ENCODE data around the gene RCSD1. TPM values are rescaled to one million over a fixed set of nuclear protein-coding genes. Genes with fewer than 3 reads are reported as not detected.

Gene RCSD1
- total RNA-seq, 3 donors from 2014 or later (not counting 1 experiment from before 2014, with no cell fraction given), result 86.3 to 130 (median 110) TPM

DNA sequence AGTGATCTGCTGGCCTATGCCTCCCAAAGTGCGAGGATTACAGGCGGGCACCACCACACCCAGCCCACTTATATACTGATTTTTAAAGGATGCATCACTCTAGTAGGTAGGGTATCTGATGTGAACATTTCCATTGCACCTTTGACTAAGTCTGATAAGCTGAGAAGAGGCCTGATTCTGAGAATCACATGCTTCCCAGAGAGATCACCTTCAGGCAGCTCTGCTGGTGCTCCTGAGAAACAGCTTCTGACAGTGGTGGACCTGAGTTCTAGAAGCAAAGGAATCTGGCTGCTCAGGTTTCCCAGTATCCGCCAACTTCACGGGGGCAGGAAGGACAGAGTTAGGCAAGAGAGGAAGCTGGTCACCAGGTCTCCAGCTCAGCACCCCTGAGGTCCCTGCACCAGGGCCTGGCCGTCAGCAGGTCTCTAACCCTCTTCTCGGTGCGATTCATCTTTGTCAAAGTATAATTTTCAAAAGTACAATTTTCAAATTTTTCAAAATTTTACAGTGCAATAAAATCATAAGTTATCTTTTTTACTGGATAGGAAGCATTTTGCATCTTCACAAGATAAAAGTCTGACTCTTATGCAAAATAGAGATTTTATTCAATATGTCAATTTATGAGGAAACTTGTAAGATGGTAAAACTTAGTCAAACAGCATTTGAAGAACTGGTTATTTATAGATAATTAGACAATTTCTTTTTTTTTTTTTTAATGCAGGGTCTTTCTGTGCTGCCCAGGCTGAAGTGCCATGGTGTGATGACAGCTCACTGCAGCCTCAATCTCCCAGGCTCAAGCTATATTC, 65.9 kb downstream of the RCSD1 start:
- TF ChIP-seq, protein P1, sequence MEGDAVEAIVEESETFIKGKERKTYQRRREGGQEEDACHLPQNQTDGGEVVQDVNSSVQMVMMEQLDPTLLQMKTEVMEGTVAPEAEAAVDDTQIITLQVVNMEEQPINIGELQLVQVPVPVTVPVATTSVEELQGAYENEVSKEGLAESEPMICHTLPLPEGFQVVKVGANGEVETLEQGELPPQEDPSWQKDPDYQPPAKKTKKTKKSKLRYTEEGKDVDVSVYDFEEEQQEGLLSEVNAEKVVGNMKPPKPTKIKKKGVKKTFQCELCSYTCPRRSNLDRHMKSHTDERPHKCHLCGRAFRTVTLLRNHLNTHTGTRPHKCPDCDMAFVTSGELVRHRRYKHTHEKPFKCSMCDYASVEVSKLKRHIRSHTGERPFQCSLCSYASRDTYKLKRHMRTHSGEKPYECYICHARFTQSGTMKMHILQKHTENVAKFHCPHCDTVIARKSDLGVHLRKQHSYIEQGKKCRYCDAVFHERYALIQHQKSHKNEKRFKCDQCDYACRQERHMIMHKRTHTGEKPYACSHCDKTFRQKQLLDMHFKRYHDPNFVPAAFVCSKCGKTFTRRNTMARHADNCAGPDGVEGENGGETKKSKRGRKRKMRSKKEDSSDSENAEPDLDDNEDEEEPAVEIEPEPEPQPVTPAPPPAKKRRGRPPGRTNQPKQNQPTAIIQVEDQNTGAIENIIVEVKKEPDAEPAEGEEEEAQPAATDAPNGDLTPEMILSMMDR (IDR thresholded peaks at IDR 0.05), result no peak
- Histone ChIP-seq H3K27ac (ENCODE audit: low read length) (no peak overlapping the region), H3K4me1 (ENCODE audit: control insufficient read depth, insufficient read depth, low read length) (no peaks in the 10 kb centered on the region), H3K27me3 (ENCODE audit: control insufficient read depth, insufficient read depth, low read length) (no peaks in the 10 kb centered on the region), H3K4me3 (ENCODE audit: low read length) (no peak overlapping the region), H3K36me3 (ENCODE audit: control insufficient read depth, insufficient read depth, low read length) (peaks cover 94% of the 10 kb centered on the region), H3K9me3 (ENCODE audit: control insufficient read depth, insufficient read depth, low read length) (no peaks in the 10 kb centered on the region)
- DNase-seq (no peak), ATAC-seq (no peak)
- intact Hi-C loops (cut with micrococcal nuclease), result no loop called here
- Mint-ChIP-seq H3K4me1 (peaks cover 16 to 34% of the 10 kb centered on the region in 2 donors), H3K27me3 (ENCODE audit: low read depth in 2 of 2) (no peaks in the 10 kb centered on the region), H3K4me3 (no peak overlapping the region), H3K36me3 (peaks cover 27% of the 10 kb centered on the region), H3K9me3 (no peaks in the 10 kb centered on the region), H3K27ac (no peak overlapping the region)
- 85% methylated on average over 5 of the region's 7 CpGs for WGBS (ENCODE audit: insufficient coverage)

DNA sequence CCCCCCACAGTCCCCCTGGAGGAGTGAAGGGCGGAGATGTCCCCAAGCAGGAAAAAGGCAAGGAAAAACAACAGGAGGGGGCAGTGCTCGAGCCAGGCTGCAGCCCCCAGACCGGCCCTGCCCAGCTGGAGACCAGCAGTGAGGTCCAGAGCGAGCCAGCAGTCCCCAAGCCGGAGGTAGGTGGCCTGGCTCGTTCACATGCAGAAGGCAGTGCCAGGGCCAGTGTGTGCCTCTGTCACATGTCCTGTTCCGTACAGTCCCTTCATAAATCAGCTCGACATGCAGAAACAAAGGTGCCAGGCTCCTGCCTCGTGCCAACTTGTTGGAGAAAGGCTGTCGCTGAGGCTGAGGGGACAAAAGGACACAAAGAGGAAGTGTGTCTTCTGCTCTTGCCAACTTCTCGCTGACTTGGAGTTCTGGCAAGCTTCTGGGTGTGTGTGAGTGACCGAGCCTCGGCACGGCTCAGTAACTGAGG, 67.7 kb downstream of the RCSD1 start:
- H3K27me3 ChIP-seq (ENCODE audit: control insufficient read depth, insufficient read depth, low read length), result no peaks in the 10 kb centered on the region
- no peaks in the 10 kb centered on the region for H3K9me3 ChIP-seq (ENCODE audit: control insufficient read depth, insufficient read depth, low read length)
- Mint-ChIP-seq H3K4me3 (no peak overlapping the region), H3K27ac (peak overlapping the region in 1 of 2 donors; percentile 55), H3K9me3 (no peaks in the 10 kb centered on the region), H3K36me3 (peaks cover 28% of the 10 kb centered on the region), H3K4me1 (peaks cover 16 to 30% of the 10 kb centered on the region in 2 donors), H3K27me3 (ENCODE audit: low read depth in 2 of 2) (no peaks in the 10 kb centered on the region)
- no peaks in the 10 kb centered on the region for H3K4me1 ChIP-seq (ENCODE audit: control insufficient read depth, insufficient read depth, low read length)
- H3K36me3 ChIP-seq (ENCODE audit: control insufficient read depth, insufficient read depth, low read length), result peaks cover 90% of the 10 kb centered on the region
- intact Hi-C loops (cut with micrococcal nuclease), result no loop called here
- WGBS (ENCODE audit: insufficient coverage), result 77% methylated on average over 14 of the region's 14 CpGs
- H3K27ac ChIP-seq (ENCODE audit: low read length), result no peak overlapping the region
- DNase-seq (no peak), ATAC-seq (no peak)
- TF ChIP-seq, protein P1 (IDR thresholded peaks at IDR 0.05), result no peak
- no peak overlapping the region for H3K4me3 ChIP-seq (ENCODE audit: low read length)

DNA sequence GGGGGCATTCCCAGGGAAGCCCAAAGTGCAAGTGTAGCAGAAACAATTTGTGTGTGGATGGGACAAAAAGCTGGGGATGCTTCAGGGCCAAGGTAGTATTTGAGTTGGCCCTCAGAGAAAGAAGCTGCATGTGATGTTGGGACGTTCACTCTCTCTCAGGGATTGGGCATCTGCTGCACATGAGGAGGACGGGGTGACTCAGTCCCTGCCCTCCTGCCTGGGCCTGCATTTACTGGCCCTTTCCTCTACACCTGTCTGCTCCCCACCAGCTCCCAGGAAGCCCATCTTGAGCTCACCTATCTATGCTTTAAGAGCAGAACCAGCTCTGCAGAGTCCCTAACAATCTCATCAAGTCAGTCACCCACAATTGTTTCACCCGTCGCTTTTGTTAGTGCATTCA, 68.3 kb downstream of the RCSD1 start:
- Histone ChIP-seq H3K27ac (ENCODE audit: low read length) (no peak overlapping the region), H3K4me3 (ENCODE audit: low read length) (no peak overlapping the region), H3K36me3 (ENCODE audit: control insufficient read depth, insufficient read depth, low read length) (peaks cover 90% of the 10 kb centered on the region), H3K27me3 (ENCODE audit: control insufficient read depth, insufficient read depth, low read length) (no peaks in the 10 kb centered on the region), H3K9me3 (ENCODE audit: control insufficient read depth, insufficient read depth, low read length) (no peaks in the 10 kb centered on the region), H3K4me1 (ENCODE audit: control insufficient read depth, insufficient read depth, low read length) (no peaks in the 10 kb centered on the region)
- H3K9me3 Mint-ChIP-seq, result no peaks in the 10 kb centered on the region
- H3K27ac Mint-ChIP-seq, result no peak overlapping the region
- peaks cover 22 to 36% of the 10 kb centered on the region in 2 donors for H3K4me1 Mint-ChIP-seq
- DNase-seq, result no peak
- no peaks in the 10 kb centered on the region for H3K27me3 Mint-ChIP-seq (ENCODE audit: low read depth in 2 of 2)
- TF ChIP-seq, protein P1 (IDR thresholded peaks at IDR 0.05), result no peak
- peaks cover 34% of the 10 kb centered on the region for H3K36me3 Mint-ChIP-seq
- WGBS (ENCODE audit: insufficient coverage), result 99% methylated on average over 4 of the region's 4 CpGs
- intact Hi-C loops (cut with micrococcal nuclease), result no loop called here
- no peak overlapping the region for H3K4me3 Mint-ChIP-seq
- no peak for ATAC-seq

Measured in natural killer cell (primary cell).